HL-60 (cell line): ENCODE data around the gene PRX.

ENCODE experiments used
- DNase-seq, 2 experiments: peaks; one replicate each; pipeline ENCODE4 v3.0.0-alpha.2; 2010 to 2020; ENCODE audit warnings: low read depth in 1 of 2, low spot score in 1 of 2
- H3K27ac ChIP-seq: fragments of 250-450 bp; sonication (Bioruptor Pico); replicated peaks from 2 replicates; pipeline ENCODE4 v1.5.1; 2020; ENCODE audit warnings: mild to moderate bottlenecking, moderate library complexity
- H3K27me3 ChIP-seq: fragments of 250-450 bp; sonication (Bioruptor Pico); 2 replicates; pipeline ENCODE4 v1.5.1; 2021; ENCODE audit warnings: mild to moderate bottlenecking, moderate library complexity; ENCODE audit not compliant: insufficient read depth, poor library complexity, severe bottlenecking
- H3K4me3 ChIP-seq: replicated peaks from 2 replicates; pipeline ENCODE4 v1.5.1; 2011; ENCODE audit warnings: mild to moderate bottlenecking, control low read depth, low read length; ENCODE audit not compliant: insufficient read depth
- GABPA ChIP-seq: IDR thresholded peaks from 2 replicates; pipeline ENCODE4 v1.6.1; 2012; ENCODE audit warnings: low read depth
- POLR2AphosphoS5 ChIP-seq: IDR thresholded peaks from 2 replicates; pipeline ENCODE4 v1.6.1; 2012; ENCODE audit warnings: low read depth
- SPI1 ChIP-seq: IDR thresholded peaks from 2 replicates; pipeline ENCODE4 v1.6.1; 2012; ENCODE audit warnings: low read depth, mild to moderate bottlenecking, borderline replicate concordance
- long read RNA-seq: library from polyadenylated mRNA; unstranded; transcript quantifications from one replicate; pipeline ENCODE4 v2.0.0, GENCODE V29; 2020
- TF ChIP-seq, protein P1 (sequence below): IDR thresholded peaks from 2 replicates; pipeline ENCODE4 v1.6.1; 2012; ENCODE audit warnings: low read depth; ENCODE audit not compliant: insufficient replicate concordance
- TF ChIP-seq, protein P2 (sequence below): IDR thresholded peaks from one replicate; pipeline ENCODE4 v1.5.1; 2011; ENCODE audit warnings: low read length, control low read depth, inconsistent platforms; ENCODE audit not compliant: insufficient read depth

Gene PRX
- long read RNA-seq = 0 reads

DNA sequence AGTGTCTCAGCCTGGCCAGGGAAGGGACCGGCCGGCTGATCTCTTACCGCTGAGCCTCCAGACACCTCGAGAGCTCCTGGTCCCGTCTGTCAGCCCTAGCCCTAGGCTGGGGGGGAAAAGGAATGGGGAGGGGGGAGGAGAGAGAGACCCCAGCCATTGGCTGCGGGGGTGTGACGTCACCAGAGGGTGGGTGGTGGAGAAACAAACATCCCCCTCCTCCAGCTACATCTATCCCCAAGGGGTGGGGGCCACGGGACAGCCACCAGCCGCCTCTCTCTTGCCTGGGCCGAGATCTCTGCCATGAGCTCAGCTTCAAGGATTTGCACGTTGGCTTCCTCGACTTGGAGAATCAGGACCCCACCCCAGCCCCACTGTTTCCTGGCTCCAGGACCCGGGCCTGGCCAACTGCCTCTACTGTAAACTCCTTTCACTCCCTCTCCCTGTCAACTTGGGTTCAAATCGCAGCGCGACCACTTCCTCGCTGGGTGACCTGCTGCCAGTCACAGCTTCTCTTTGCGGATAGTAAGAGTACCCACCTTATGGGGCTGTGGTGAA, at the start of gene PRX:
Gene PRX (minus strand): TSS at position 88 of the 555 bp plus-strand sequence. CDS start 5,446 bp downstream, outside the sequence.
- Histone ChIP-seq H3K27me3 (no peaks in the 10 kb centered on the region), H3K4me3 (no peak within 1 kb of the TSS), H3K27ac (no peak within 1 kb of the TSS)
- TF ChIP-seq SPI1 (no peak), POLR2AphosphoS5 (no peak), GABPA (no peak)
- TF ChIP-seq, protein P1, sequence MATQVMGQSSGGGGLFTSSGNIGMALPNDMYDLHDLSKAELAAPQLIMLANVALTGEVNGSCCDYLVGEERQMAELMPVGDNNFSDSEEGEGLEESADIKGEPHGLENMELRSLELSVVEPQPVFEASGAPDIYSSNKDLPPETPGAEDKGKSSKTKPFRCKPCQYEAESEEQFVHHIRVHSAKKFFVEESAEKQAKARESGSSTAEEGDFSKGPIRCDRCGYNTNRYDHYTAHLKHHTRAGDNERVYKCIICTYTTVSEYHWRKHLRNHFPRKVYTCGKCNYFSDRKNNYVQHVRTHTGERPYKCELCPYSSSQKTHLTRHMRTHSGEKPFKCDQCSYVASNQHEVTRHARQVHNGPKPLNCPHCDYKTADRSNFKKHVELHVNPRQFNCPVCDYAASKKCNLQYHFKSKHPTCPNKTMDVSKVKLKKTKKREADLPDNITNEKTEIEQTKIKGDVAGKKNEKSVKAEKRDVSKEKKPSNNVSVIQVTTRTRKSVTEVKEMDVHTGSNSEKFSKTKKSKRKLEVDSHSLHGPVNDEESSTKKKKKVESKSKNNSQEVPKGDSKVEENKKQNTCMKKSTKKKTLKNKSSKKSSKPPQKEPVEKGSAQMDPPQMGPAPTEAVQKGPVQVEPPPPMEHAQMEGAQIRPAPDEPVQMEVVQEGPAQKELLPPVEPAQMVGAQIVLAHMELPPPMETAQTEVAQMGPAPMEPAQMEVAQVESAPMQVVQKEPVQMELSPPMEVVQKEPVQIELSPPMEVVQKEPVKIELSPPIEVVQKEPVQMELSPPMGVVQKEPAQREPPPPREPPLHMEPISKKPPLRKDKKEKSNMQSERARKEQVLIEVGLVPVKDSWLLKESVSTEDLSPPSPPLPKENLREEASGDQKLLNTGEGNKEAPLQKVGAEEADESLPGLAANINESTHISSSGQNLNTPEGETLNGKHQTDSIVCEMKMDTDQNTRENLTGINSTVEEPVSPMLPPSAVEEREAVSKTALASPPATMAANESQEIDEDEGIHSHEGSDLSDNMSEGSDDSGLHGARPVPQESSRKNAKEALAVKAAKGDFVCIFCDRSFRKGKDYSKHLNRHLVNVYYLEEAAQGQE = no peak
- TF ChIP-seq, protein P2, sequence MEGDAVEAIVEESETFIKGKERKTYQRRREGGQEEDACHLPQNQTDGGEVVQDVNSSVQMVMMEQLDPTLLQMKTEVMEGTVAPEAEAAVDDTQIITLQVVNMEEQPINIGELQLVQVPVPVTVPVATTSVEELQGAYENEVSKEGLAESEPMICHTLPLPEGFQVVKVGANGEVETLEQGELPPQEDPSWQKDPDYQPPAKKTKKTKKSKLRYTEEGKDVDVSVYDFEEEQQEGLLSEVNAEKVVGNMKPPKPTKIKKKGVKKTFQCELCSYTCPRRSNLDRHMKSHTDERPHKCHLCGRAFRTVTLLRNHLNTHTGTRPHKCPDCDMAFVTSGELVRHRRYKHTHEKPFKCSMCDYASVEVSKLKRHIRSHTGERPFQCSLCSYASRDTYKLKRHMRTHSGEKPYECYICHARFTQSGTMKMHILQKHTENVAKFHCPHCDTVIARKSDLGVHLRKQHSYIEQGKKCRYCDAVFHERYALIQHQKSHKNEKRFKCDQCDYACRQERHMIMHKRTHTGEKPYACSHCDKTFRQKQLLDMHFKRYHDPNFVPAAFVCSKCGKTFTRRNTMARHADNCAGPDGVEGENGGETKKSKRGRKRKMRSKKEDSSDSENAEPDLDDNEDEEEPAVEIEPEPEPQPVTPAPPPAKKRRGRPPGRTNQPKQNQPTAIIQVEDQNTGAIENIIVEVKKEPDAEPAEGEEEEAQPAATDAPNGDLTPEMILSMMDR = no peak
- no peak for DNase-seq

GRCh38 chr19:40461669-40462221, 48.6 kb upstream of the PRX start:
- peak; percentile 72 to 77 for DNase-seq
- TF ChIP-seq GABPA (no peak), SPI1 (peak; percentile 81)
- TF ChIP-seq, protein P2 = no peak
- TF ChIP-seq, protein P1 = no peak

DNA sequence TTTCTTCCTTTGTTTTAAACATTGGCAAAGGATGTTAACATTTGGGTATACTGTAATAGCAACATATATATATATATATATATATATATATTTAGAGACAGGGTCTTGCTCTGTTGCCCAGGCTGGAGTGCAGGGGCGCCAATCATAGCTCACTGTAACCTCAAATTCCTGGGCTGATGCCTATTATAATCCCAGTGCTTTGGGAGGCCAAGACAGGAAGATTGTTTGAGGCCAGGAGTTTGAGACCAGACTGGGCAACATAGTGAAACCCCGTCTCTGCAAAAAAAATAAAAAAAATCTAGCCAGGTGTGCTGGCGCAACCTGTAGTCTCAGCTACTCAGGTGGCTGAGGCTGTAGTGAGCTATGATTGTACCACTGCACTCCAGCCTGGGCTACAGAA, 47.0 kb upstream of the PRX start:
- TF ChIP-seq POLR2AphosphoS5 (no peak), GABPA (no peak), SPI1 (no peak)
- TF ChIP-seq, protein P1 = no peak
- TF ChIP-seq, protein P2 = no peak
- no peaks in the 10 kb centered on the region for H3K27me3 ChIP-seq

More at GRCh38 chr19:40461669-40462221, 48.6 kb upstream of the PRX start:
- H3K4me3 ChIP-seq = no peak overlapping the region
- H3K27me3 ChIP-seq = peaks cover 5% of the 10 kb centered on the region
- H3K27ac ChIP-seq = peak overlapping the region; percentile 52

More for the DNA sequence above, 47.0 kb upstream of the PRX start:
- H3K4me3 ChIP-seq = no peak overlapping the region
- DNase-seq = no peak
- no peak overlapping the region for H3K27ac ChIP-seq
